K562 (cell line): Measurements from ENCODE around the gene AMOTL1. TPM values are rescaled to one million over a fixed set of nuclear protein-coding genes. Genes with fewer than 3 reads are reported as not detected.

ENCODE experiments used
- ATAC-seq: fragments of 200-7000 bp; cut with Tn5 transposase; 3 replicates; pipeline ENCODE4 v1.9.1; 2020; ENCODE audit warnings: moderate library complexity
- BruUV-seq: library from RNA; stranded (reverse); fragments of 400-500 nt; replicated peaks from 2 replicates; lab custom pipeline; 2021; lab: Mats Ljungman, UMichigan
- CTCF ChIA-PET: fragments of 300-600 bp; formaldehyde crosslinking; extraction: SDS; loops from one replicate; lab custom pipeline; 2021; ENCODE audit warnings: low intra/inter-chr PET ratio; lab: Yijun Ruan, JAX
- POLR2A ChIA-PET: fragments of 300-600, 350-650 bp; sonication (Branson Sonifier 250); formaldehyde crosslinking; extraction: SDS; loops from one replicate; lab custom pipeline; 2021; ENCODE audit warnings: antibody characterized with exemption, inconsistent platforms; lab: Yijun Ruan, JAX
- DNase-seq, 4 experiments: peaks; one replicate each; pipeline versions ENCODE4 v3.0.0 to v3.0.0-alpha.2; 2011 to 2018; ENCODE audit warnings: low spot score in 3 of 4, mixed read lengths in 3 of 4; ENCODE audit errors: extremely low read depth in 1 of 4
- FAIRE-seq: peaks from 2 replicates; lab custom pipeline; 2011; peaks lifted over from hg19 to GRCh38; lab: Jason Lieb, UNC
- H2AFZ ChIP-seq: 2 replicates; pipeline ENCODE4 v1.6.0; 2011; ENCODE audit warnings: low read depth, low read length, control low read depth, inconsistent platforms
- H3K27ac ChIP-seq: fragments of 200-600 bp; 3 replicates; pipeline ENCODE4 v1.8.0; 2011; ENCODE audit warnings: low read depth, mild to moderate bottlenecking, control low read depth, inconsistent platforms, low read length, moderate library complexity, mixed read lengths; ENCODE audit errors: extremely low read depth
- H3K27me3 ChIP-seq, 2 experiments: fragments of 300-600 bp in 1 of 2; 2 replicates in 1 of 2; 3 replicates in 1 of 2; pipeline versions ENCODE4 v1.6.0 to v1.8.0; 2011; ENCODE audit warnings: inconsistent platforms in 2 of 2, low read length in 2 of 2, mild to moderate bottlenecking in 1 of 2, mixed read lengths in 1 of 2, moderate library complexity in 1 of 2; ENCODE audit not compliant: control insufficient read depth in 2 of 2, insufficient read depth in 2 of 2
- H3K36me3 ChIP-seq: fragments of 300-600 bp; 3 replicates; pipeline ENCODE4 v1.8.0; 2011; ENCODE audit warnings: mild to moderate bottlenecking, low read length, inconsistent platforms; ENCODE audit not compliant: control insufficient read depth, insufficient read depth
- H3K4me1 ChIP-seq, 2 experiments: fragments of 200-600 bp in 1 of 2; replicated peaks in 1 of 2; 2 replicates in 1 of 2; 3 replicates in 1 of 2; pipeline versions ENCODE4 v1.5.1 to v1.8.0; 2011; ENCODE audit warnings: inconsistent platforms in 2 of 2, low read length in 2 of 2, mild to moderate bottlenecking in 1 of 2, mixed read lengths in 1 of 2, moderate library complexity in 1 of 2; ENCODE audit not compliant: control insufficient read depth in 2 of 2, insufficient read depth in 2 of 2
- H3K4me2 ChIP-seq: 2 replicates; pipeline ENCODE4 v1.6.1; 2011; ENCODE audit warnings: low read length, control low read depth, inconsistent platforms, mixed read lengths; ENCODE audit not compliant: insufficient read depth
- H3K4me3 ChIP-seq: fragments of 200-600 bp; sonication (generic), shearing (Covaris generic); 2 replicates; pipeline ENCODE4 v1.5.1; 2016; ENCODE audit warnings: control low read depth, inconsistent platforms
- H3K79me2 ChIP-seq: fragments of 200-600 bp; 3 replicates; pipeline ENCODE4 v1.8.0; 2011; ENCODE audit warnings: low read length, inconsistent platforms; ENCODE audit not compliant: control insufficient read depth, insufficient read depth
- H3K9ac ChIP-seq, 2 experiments: 2 replicates each; pipeline versions ENCODE4 v1.6.0 to v1.6.1; 2011; ENCODE audit warnings: low read depth in 2 of 2, low read length in 2 of 2, control low read depth in 1 of 2, inconsistent platforms in 1 of 2, mild to moderate bottlenecking in 1 of 2, mixed read lengths in 1 of 2; ENCODE audit not compliant: insufficient read depth in 1 of 2
- H3K9me1 ChIP-seq: one replicate; pipeline ENCODE4 v1.6.0; 2011; ENCODE audit warnings: inconsistent platforms, mild to moderate bottlenecking, low read length, moderate library complexity; ENCODE audit not compliant: control insufficient read depth, insufficient read depth
- H3K9me3 ChIP-seq: replicated peaks from 2 replicates; pipeline ENCODE4 v1.5.1; 2011; ENCODE audit warnings: low read depth, low read length, inconsistent platforms; ENCODE audit not compliant: control insufficient read depth, insufficient read depth
- H4K20me1 ChIP-seq: replicated peaks from 2 replicates; pipeline ENCODE4 v1.6.1; 2011; ENCODE audit warnings: low read length, inconsistent platforms, mixed read lengths; ENCODE audit not compliant: control insufficient read depth, insufficient read depth
- ARID1B ChIP-seq: fragments of 450-650 bp; IDR thresholded peaks from 2 replicates; pipeline ENCODE4 v1.6.1; 2016; ENCODE audit warnings: antibody characterized with exemption, mild to moderate bottlenecking, inconsistent platforms
- ARID3B ChIP-seq: fragments of 250-450 bp; sonication (Bioruptor Pico); IDR thresholded peaks from 2 replicates; pipeline ENCODE4 v1.4.0; 2020; ENCODE audit warnings: borderline replicate concordance
- MCM3 ChIP-seq: fragments of 450-650 bp; IDR thresholded peaks from 2 replicates; pipeline ENCODE4 v1.6.1; 2016
- SAFB2 ChIP-seq: fragments of 200-400 bp; formaldehyde crosslinking; IDR thresholded peaks from 2 replicates; pipeline ENCODE4 v1.6.1; 2018; ENCODE audit warnings: borderline replicate concordance, low read length, low read depth, moderate library complexity; ENCODE audit not compliant: severe bottlenecking
- ZNF324 ChIP-seq: fragments of 250-450 bp; sonication (Bioruptor Pico); IDR thresholded peaks from 2 replicates; pipeline ENCODE4 v1.4.0; 2020; ENCODE audit warnings: mild to moderate bottlenecking
- ZNF395 ChIP-seq: fragments of 200-800 bp; sonication (Bioruptor generic); IDR thresholded peaks from 2 replicates; pipeline ENCODE4 v1.6.1; 2017; ENCODE audit warnings: missing genetic modification characterization, missing compliant biosample characterization
- WGBS: fragments of 100-300 bp; shearing (Covaris generic); methylation state at CpG from one replicate; pipeline ENCODE4 v1.1.6; 2016; ENCODE audit warnings: low coverage, mixed read lengths; ENCODE audit not compliant: insufficient coverage; ENCODE audit errors: missing lambda C conversion rate; 5-methylcytosine and 5-hydroxymethylcytosine counted together
- in situ Hi-C: fragments of 300-500 bp; cut with MboI; formaldehyde crosslinking; loops from 4 replicates; pipeline ENCODE4 v1.15.0; 2018; ENCODE audit warnings: inconsistent platforms, mixed read lengths
- intact Hi-C: fragments of 100-400 bp; cut with micrococcal nuclease; formaldehyde crosslinking; loops from 2 replicates; pipeline ENCODE4 v1.14.2; 2022
- polyA plus RNA-seq, 8 experiments: library from polyadenylated mRNA; depleted of rRNA in 4 of 8; stranded (reverse) in 5 of 8; unstranded in 3 of 8; fragments of >200 nt; fragmentation: Nextera tagmentation in 2 of 8; fragmentation: Illumina TruSeq in 1 of 8; extraction: Ambion mirVana in 2 of 8; extraction: Trizol in 1 of 8; gene quantifications; 2 replicates each; pipeline versions ENCODE4 v1.2.1 to v1.2.3, GENCODE V29; 2011 to 2014; ENCODE audit warnings: inconsistent platforms in 1 of 8, missing spikeins in 1 of 8
- total RNA-seq, 7 experiments: library from RNA; depleted of rRNA in 6 of 7; stranded (reverse); fragments of >200 nt in 6 of 7; fragmentation: Illumina TruSeq in 2 of 7; extraction: Trizol in 2 of 7; gene quantifications; 2 replicates each; pipeline versions ENCODE4 v1.2.1 to v1.2.3, GENCODE V29; 2011 to 2021; ENCODE audit warnings: low replicate concordance in 1 of 7

The AMOTL1 gene
- total and polyA plus RNA-seq, 9 of the 15 experiments (the other 6 are each of a cell fraction or from before 2014, with no cell fraction given), result 4.0 to 35.4 (median 14.0) TPM

GRCh38 chr11:94739331-94739730 lies 28.8 kb upstream of the AMOTL1 start:
- Histone ChIP-seq H3K4me1 (peaks cover 11 to 16% of the 10 kb centered on the region in 2 experiments), H3K9ac (no peak overlapping the region), H3K36me3 (no peaks in the 10 kb centered on the region), H3K27me3 (peaks cover 0 to 20% of the 10 kb centered on the region in 2 experiments; a peak in 1 of 5 replicates), H3K79me2 (no peaks in the 10 kb centered on the region), H3K4me2 (no peak overlapping the region), H3K9me1 (no peaks in the 10 kb centered on the region), H3K27ac (no peak overlapping the region), H3K4me3 (no peak overlapping the region), H2AFZ (no peak overlapping the region), H3K9me3 (no peaks in the 10 kb centered on the region), H4K20me1 (no peaks in the 10 kb centered on the region)
- ATAC-seq (no peak), DNase-seq (no peak), FAIRE-seq (no peak)
- ChIA-PET POLR2A (interaction anchor here (0.8 kb wide), 1 partner anchor 103 kb away, joined by 3 read pairs; no protein-coding TSS in a partner anchor), CTCF (no interaction called here)
- BruUV-seq, result no TSS peak
- WGBS, result 29% methylated on average over 2 of the region's 2 CpGs
- in situ Hi-C loops (no loop called here), intact Hi-C loops (no loop called here)
- TF ChIP-seq ZNF395 (CRISPR knock-in tag), result no peak
- TF ChIP-seq ZNF324, result no peak
- no peak for TF ChIP-seq SAFB2
- TF ChIP-seq ARID3B (CRISPR knock-in tag), result no peak
- no peak for TF ChIP-seq MCM3
- TF ChIP-seq ARID1B, result no peak
